GM12865 (cell line): ENCODE measurements around the gene EDAR.

Experiments
- DNase-seq: peaks from one replicate; pipeline ENCODE4 v3.0.0; 2010; ENCODE audit warnings: low read depth
- H3K4me3 ChIP-seq: 2 replicates; pipeline ENCODE4 v1.5.1; 2011; ENCODE audit warnings: mild to moderate bottlenecking, low read depth, low read length, control low read depth
- TF ChIP-seq, protein P1 (sequence below): IDR thresholded peaks from 2 replicates; pipeline ENCODE4 v1.5.1; 2011; ENCODE audit warnings: low read length, control low read depth, low read depth, inconsistent platforms; ENCODE audit not compliant: insufficient read depth; ENCODE audit errors: missing control alignments

Gene EDAR

DNA sequence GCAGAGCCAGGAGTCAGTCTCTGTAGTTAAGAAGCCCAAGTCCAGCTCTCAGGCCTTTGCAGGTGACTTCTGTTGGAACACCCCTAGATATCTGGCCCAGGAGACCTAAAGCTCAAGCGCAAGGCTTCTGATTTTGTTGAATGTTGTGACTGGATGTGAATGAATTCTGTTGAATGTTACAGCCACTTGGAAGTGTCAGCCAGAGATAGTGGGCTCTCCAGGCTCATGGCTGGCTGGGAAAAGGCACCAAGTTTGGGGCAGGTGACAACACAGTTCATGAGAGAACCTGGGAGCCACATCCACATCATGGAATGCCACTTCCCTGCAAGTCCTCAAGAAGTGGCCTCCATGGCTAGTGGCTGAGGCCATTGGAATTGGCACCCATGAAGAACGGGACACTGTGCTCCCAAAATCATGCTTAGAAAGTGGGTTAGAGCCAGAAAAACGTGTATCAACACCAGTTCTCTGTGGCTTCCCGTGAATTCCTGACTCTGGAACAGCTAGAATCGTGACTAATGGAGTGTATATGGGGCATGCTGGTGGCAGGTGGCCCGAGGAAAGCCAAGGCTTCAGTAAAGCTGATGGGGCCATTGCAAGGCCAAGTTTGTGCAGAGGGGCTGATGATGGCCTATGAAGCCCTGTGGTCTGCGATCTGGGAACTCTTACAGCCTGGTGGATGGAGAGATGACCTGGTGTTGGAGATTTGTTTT, 30.2 kb downstream of the EDAR start:
- H3K4me3 ChIP-seq: no peak overlapping the region
- TF ChIP-seq, protein P1, sequence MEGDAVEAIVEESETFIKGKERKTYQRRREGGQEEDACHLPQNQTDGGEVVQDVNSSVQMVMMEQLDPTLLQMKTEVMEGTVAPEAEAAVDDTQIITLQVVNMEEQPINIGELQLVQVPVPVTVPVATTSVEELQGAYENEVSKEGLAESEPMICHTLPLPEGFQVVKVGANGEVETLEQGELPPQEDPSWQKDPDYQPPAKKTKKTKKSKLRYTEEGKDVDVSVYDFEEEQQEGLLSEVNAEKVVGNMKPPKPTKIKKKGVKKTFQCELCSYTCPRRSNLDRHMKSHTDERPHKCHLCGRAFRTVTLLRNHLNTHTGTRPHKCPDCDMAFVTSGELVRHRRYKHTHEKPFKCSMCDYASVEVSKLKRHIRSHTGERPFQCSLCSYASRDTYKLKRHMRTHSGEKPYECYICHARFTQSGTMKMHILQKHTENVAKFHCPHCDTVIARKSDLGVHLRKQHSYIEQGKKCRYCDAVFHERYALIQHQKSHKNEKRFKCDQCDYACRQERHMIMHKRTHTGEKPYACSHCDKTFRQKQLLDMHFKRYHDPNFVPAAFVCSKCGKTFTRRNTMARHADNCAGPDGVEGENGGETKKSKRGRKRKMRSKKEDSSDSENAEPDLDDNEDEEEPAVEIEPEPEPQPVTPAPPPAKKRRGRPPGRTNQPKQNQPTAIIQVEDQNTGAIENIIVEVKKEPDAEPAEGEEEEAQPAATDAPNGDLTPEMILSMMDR: no peak
- no peak for DNase-seq

DNA sequence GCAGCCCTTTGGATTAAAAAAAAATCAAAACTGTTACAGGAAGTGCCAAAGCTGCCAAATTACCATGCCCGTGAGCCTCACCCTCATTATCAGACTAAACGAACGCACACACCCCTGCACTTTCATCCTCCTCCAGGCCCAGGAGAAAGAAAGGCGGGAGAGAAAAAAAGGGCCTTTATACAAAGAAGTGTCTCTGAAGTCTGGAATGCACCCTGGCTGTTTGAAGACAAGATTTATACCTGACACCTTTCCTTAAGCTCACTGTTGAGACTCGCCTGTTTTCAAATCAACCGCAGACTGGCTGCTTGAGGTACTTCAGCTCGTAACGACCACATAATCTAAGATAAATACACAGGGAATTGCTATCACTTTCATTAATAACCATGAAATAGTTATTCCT, 31.0 kb downstream of the EDAR start:
- no peak overlapping the region for H3K4me3 ChIP-seq
- TF ChIP-seq, protein P1: no peak
- DNase-seq: no peak

DNA sequence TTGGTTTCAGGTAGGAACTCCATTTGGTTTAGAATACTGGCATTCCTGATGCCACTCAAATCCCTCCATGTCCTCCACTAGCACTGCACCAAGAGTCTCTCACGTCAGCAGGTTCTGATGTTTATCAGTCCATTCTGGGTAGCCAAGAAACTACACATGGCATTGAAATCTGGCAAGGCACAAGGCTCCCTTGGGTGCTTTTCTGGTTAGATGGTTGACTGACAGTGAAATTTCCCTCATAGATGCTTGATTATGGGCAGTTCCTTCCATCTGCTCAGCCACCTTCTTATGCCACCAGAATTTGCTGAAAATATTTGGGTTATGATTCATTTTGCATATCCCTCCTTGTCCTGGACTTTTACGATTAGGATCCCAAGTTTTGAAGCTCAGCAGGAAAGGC, 32.6 kb downstream of the EDAR start:
- TF ChIP-seq, protein P1: no peak

DNA sequence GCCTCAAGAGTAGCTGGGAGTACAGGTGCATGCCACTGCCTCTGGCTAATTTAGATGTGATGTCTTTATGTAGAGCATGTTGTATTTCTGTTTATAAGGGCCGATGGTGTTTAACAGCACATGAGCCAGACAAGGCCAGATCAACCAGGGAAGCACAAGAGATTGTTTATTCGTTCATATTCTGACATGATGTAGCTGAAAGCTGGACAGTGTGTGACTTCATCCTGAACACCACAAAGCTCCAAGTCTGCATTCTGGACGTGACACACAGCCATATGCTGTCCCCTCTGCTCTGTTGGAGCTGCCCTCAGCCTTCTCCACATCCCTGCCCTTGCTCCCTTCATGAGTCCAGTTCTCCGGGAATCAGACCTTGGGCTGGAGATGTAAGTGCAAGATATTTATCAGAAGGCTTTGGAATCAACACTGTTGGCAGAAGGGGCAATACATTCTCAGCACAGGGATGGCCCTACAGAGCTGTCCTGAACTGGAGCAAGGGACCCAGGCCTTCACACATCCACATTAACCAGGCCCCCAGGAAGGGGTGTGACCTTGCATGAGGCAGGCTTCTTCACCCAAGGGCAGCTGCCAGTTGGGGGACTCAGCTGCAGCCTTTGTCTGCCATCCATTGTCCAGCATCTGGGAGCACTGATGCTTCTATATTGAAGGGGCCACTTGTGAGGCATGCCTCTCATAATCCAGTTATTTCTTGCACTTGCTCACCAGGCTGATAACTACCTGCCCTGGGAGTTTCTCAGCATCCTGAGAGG, 38.5 kb downstream of the EDAR start:
- no peak for DNase-seq
- TF ChIP-seq, protein P1: no peak
- H3K4me3 ChIP-seq: no peak overlapping the region

More for the DNA sequence above, 32.6 kb downstream of the EDAR start:
- no peak overlapping the region for H3K4me3 ChIP-seq
- DNase-seq: no peak

DNA sequence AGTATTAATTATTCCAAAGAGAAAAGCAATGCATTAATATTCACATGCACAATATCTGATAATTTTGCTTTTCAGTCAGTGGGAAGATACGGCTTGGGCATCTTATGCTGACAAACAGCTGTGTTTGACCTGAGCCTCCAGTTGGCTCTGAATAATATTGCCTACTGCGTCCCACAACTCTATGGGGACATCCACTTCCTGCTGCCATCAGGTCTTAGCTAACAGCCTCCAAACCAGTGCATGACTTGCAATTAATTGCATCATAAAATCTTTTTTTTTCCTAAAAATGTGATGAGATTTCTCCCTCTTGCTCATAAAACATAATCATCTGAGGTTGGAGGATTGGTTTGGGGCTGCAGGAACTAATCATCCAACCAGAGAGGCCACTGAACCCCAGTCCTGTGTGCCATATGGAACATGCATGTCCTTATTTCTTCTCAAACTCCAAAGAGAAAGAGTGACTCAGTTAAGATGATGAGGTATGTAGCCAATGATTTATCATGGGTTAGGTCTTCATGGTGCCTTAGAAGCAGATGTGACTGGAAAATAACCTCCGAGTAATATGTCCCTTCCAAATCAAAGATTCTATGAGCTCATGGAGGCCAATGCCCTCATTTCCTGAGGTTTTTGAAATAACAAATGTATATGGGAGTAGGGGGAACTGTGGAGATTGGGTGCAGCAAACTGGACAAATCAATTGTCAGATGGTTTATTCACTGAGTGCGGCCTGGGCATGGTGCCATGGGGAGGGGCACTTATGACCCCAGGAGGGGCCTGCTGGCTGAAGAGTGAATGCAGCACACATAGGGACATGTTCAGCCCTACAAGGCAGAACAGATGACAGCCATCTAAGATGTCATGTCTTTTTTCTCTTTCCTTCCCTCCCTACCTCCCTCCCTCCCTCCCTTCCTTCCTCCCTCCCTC, 39.4 kb downstream of the EDAR start:
- TF ChIP-seq, protein P1: no peak
- no peak overlapping the region for H3K4me3 ChIP-seq
- no peak for DNase-seq

DNA sequence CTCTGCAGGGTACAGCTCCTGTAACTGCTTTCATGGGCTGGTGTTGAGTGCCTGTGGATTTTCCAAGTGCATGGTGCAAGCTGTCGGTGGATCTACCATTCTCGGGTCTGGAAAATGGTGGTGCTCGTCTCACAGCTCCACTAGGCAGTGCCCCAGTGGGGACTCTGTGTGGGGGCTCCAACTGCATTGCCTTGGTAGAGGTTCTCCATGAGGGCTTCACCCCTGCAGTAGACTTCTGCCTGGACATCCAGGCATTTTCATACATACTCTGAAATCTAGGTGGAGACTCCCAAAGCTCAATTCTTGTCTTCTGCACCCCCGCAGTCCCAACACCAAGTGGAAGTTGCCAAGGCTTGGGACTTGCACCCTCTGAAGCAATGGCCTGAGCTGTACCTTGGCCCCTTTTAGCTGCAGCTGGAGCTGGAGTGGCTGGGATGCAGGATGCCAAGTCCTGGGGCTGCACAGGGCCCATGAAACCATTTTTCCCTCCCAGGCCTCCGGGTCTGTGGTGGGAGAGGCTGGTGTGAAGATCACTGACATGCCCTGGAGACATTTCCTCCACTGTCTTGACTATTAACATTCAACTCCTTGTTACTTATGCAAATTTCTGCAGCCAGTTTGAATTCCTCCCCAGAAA, 41.6 kb downstream of the EDAR start:
- TF ChIP-seq, protein P1: no peak
- DNase-seq: no peak
- no peak overlapping the region for H3K4me3 ChIP-seq
